GM15510 (cell line): ENCODE data around the gene WIPF2.

ENCODE experiments used
- POLR2A ChIP-seq: IDR thresholded peaks from 3 replicates; pipeline ENCODE4 v1.6.1; 2011; ENCODE audit warnings: borderline replicate concordance; ENCODE audit not compliant: insufficient read length; ENCODE audit errors: extremely low read depth

The WIPF2 gene

DNA sequence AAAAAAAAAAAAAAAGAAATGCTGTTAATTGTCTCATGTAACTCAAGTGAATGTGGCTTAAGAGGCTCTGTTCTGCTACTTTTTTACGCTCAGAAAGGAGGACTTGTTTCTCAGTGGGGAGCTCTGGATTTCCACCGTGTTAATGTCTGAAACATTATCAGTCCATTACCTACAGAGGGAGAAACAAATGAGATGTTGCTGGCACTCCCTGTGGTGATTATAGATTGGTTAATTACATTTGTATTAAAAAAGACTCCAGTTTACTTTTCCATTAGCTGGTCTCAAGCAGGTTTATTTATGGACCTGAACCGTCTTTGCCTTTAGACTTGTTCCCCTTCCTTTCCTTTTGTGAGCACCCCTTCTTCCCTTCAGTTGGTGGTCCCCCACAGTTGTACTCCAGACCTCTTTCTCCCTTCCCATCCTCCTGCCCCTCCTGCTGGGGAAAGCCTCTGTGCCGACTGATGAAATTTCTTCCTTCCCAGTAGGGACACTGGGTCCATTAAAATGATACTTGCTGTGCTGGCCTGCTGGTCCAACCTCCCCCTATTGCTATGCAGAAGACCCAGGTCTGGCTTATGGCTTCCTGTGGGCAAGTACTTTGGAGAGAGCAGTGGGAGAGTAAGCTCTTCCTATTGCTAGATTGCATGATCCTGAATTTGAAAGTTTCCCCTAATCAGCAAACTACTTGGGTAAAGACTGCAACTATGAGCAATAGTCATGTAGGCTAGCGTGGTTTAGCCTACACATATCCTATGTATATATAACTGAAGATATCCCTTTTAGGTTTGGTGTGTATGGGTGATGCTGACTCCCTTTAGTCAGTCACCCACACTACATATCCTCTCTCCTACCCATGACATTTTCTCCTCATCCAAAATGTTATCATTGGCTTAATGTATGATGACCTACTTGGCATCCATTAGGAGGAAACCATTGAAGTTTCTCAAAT, 76.7 kb downstream of the WIPF2 start:
- no peak for TF ChIP-seq POLR2A

DNA sequence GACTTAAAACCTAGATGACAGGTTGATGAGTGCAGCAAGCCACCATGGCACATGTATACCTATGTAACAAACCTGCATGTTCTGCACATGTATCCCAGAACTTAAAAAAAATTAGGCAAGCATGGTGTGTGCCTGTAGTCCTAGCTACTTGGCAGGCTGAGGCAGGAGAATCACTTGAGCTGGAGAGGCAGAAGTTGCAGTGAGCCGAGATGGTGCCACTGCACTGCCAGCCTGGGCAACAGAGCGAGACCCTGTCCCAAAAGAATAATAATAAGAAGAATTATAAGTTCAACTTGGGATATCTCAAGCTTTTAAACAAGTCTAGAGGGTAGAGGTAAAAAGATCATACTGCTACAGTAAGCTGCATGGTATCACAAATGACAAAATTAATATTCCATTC, 78.4 kb downstream of the WIPF2 start:
- no peak for TF ChIP-seq POLR2A

GRCh38 chr17:40298726-40299125, 79.6 kb downstream of the WIPF2 start:
- TF ChIP-seq POLR2A: no peak

- TF ChIP-seq POLR2A: no peak
Measured at GRCh38 chr17:40301315-40301714, 82.2 kb downstream of the WIPF2 start.

DNA sequence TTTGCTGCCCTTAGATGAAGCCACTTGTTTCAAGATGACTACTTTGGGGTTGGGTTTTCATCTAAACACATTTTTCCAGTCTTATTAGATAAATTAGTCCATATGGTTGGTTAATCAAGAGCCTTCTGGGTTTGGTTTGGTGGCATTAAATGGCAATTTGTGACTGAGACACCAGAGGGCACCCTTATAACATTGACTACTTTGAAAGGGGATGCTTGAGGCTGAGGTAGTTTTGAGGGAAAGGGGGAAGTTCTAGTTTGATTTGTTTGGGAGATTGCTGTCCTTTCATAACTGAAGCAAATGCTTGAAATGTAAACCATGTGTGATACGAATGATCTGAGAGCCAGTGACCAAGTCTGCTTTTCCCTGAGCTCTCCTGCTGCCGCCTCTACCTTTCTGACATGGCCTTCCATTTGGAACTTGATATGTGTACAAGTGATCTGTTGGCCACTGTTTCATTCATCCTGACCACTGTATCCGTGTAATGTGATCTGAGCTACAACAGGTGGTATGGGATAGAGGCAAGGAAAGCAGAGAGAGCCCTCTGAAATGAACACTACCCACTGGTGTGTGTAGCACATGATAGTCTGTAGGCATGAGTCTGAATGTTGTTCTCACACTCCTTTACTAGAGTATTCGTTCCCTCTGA, 84.0 kb downstream of the WIPF2 start:
- TF ChIP-seq POLR2A: no peak

DNA sequence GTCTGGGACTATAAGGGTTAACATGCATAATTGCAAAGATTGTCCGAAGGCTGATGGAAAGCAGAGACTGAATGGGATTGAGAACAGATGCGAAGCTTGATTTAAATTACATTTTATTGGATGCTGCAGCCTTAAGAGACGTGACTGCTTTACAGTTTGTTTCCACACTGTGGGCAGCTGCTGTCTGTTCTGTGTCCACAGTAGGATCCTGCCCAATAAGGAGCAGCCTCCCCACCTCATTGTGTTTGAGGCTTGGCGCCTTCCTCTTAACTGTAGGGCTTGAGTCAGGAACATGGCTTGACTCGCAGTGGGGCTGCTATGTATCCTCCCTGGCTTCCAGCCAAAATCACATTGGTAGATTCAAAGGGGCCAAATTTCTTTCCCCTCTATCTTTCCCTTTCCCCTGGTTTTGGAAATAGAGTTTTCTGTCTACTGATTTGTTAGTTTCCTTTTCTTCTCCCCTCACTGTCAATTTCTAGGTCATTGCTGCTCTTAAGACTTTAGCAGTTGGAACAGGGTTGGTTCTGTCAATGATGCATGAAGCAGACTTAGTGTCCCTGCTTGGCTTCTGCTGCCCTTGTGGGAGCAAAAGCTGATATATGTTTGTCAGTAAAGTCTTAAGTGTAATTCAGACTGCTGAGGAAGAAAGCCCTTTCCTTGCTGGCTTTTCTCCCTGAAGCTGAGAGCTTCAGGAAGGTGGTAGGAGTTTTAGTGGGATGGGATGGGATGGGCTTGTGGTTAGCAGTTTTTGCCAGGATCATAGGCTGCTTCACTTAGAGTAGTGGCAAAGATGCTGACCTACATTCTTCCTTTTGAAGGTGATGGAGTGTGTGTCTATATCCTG, 84.8 kb downstream of the WIPF2 start:
- no peak for TF ChIP-seq POLR2A

GRCh38 chr17:40306395-40306794, 87.3 kb downstream of the WIPF2 start:
- no peak for TF ChIP-seq POLR2A

GRCh38 chr17:40307001-40307730, 88.1 kb downstream of the WIPF2 start:
- TF ChIP-seq POLR2A: no peak

GRCh38 chr17:40307740-40308239, 88.7 kb downstream of the WIPF2 start:
- no peak for TF ChIP-seq POLR2A

GRCh38 chr17:40309031-40309948, 90.2 kb downstream of the WIPF2 start, which contains the start of gene RARA:
Gene RARA (plus strand): TSS chr17:40309180. CDS start chr17:40331219, 22,039 bp downstream.
- TF ChIP-seq POLR2A: no peak

DNA sequence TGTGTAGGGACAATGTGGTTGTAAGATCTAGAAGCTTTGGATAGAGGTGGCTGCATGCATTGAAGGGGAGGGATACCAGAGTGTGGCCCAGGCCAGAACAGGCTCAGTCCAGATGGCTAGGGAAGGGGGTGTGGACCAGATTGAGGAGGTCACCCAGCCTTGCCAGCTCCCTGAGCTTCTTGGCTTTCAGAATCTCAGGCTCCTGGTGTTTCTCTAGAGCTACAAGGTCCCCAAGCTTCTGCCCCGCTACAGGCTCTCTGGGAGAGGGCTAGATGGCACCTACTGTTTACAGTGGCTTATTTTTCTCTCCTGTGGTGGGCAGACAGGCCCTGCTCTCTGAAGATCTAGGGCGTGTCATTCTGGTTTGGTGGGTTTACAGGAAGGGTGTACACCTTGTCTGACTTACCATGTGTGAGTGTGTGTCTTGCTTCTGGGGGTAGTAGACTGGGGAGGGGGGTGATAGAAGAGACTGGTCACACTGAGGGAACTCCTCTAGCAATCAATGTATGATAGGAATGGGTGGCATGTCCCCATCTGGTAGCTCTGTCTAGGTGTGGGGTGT, 90.9 kb downstream of the WIPF2 start:
- no peak for TF ChIP-seq POLR2A

GRCh38 chr17:40310882-40311391, 91.8 kb downstream of the WIPF2 start:
- no peak for TF ChIP-seq POLR2A
